GM23248 (cell line): Measurements from ENCODE around the gene SLC35D3. TPM values are rescaled to one million over a fixed set of nuclear protein-coding genes. Genes with fewer than 3 reads are reported as not detected.
A peak's percentile ranks its signal among the peaks of the same experiment; 100 is the strongest.
"Not testable (repeated sequence)": the region's sequence is repeated elsewhere in the genome, so short reads cannot be mapped to it uniquely, and the experiment has no call there.

ENCODE experiments used
- DNase-seq: peaks from one replicate; pipeline ENCODE4 v3.0.0-alpha.2; 2015
- H2AFZ ChIP-seq: fragments of 200-600 bp; sonication (generic); 2 replicates; pipeline ENCODE4 v1.6.1; 2016; ENCODE audit warnings: antibody characterized with exemption
- H3F3A ChIP-seq: fragments of 200-600 bp; sonication (generic); 2 replicates; pipeline ENCODE4 v1.6.1; 2016; ENCODE audit warnings: mild to moderate bottlenecking, antibody characterized with exemption, mixed run types; ENCODE audit not compliant: insufficient read depth
- H3K27ac ChIP-seq: fragments of 200-600 bp; sonication (generic); 2 replicates; pipeline ENCODE4 v1.5.1; 2016; ENCODE audit warnings: mild to moderate bottlenecking
- H3K27me3 ChIP-seq: fragments of 200-600 bp; sonication (generic); replicated peaks from 2 replicates; pipeline ENCODE4 v1.6.1; 2016; ENCODE audit warnings: mild to moderate bottlenecking; ENCODE audit not compliant: insufficient read depth
- H3K36me3 ChIP-seq: fragments of 200-600 bp; sonication (generic); 2 replicates; pipeline ENCODE4 v1.6.1; 2016; ENCODE audit warnings: low read depth, mild to moderate bottlenecking
- H3K4me1 ChIP-seq: fragments of 200-600 bp; sonication (generic); 2 replicates; pipeline ENCODE4 v1.6.1; 2016; ENCODE audit warnings: mild to moderate bottlenecking; ENCODE audit not compliant: insufficient read depth
- H3K4me2 ChIP-seq: fragments of 200-600 bp; sonication (generic); one replicate; pipeline ENCODE4 v1.6.1; 2016; ENCODE audit warnings: mild to moderate bottlenecking; ENCODE audit not compliant: unreplicated experiment
- H3K4me3 ChIP-seq: fragments of 200-600 bp; sonication (generic); 2 replicates; pipeline ENCODE4 v1.5.1; 2016; ENCODE audit warnings: mild to moderate bottlenecking
- H3K79me2 ChIP-seq: fragments of 200-600 bp; sonication (generic); 2 replicates; pipeline ENCODE4 v1.6.1; 2016; ENCODE audit warnings: mild to moderate bottlenecking; ENCODE audit not compliant: insufficient read depth
- H3K9ac ChIP-seq: fragments of 200-600 bp; sonication (generic); 2 replicates; pipeline ENCODE4 v1.6.1; 2016; ENCODE audit warnings: mild to moderate bottlenecking
- H3K9me2 ChIP-seq: fragments of 200-600 bp; sonication (generic); 2 replicates; pipeline ENCODE4 v1.6.1; 2016; ENCODE audit warnings: mixed run types, mild to moderate bottlenecking, moderate library complexity; ENCODE audit not compliant: insufficient read depth
- H3K9me3 ChIP-seq: fragments of 200-600 bp; sonication (generic); one replicate; pipeline ENCODE4 v1.6.1; 2017; ENCODE audit warnings: low read depth
- H4K20me1 ChIP-seq: fragments of 200-600 bp; sonication (generic); 2 replicates; pipeline ENCODE4 v1.6.0; 2016; ENCODE audit not compliant: insufficient read depth
- EZH2 ChIP-seq: fragments of 200-600 bp; sonication (generic); IDR thresholded peaks from 2 replicates; pipeline ENCODE4 v1.6.1; 2018; ENCODE audit warnings: antibody characterized with exemption, mild to moderate bottlenecking; ENCODE audit not compliant: insufficient read depth, poor library complexity, severe bottlenecking
- EZH2phosphoT487 ChIP-seq: fragments of 200-600 bp; sonication (generic); IDR thresholded peaks from 2 replicates; pipeline ENCODE4 v1.6.1; 2018; ENCODE audit warnings: antibody characterized with exemption, moderate library complexity, mild to moderate bottlenecking, low read depth; ENCODE audit not compliant: insufficient read depth
- WGBS, 2 experiments: methylation state at CpG; one replicate each; pipeline ENCODE4 v1.1.6; 2015 to 2017; ENCODE audit warnings: low lambda C conversion rate in 2 of 2, low coverage in 1 of 2; ENCODE audit errors: missing lambda C conversion rate in 2 of 2; 5-methylcytosine and 5-hydroxymethylcytosine counted together
- in situ Hi-C: fragments of 300-500 bp; cut with MboI; formaldehyde crosslinking; loops from 2 replicates; pipeline ENCODE4 v1.15.0; 2020
- polyA plus RNA-seq: library from polyadenylated mRNA; unstranded; fragments of >200 nt; fragmentation: Nextera tagmentation; extraction: Ambion mirVana; gene quantifications from 2 replicates; pipeline ENCODE4 v1.2.1, GENCODE V29; 2016
- total RNA-seq: library from RNA; depleted of rRNA; stranded (reverse); fragments of >200 nt; shearing (Covaris generic); gene quantifications from 2 replicates; pipeline ENCODE4 v1.2.3, GENCODE V29; 2014; rRNA removed

Gene SLC35D3, protein sequence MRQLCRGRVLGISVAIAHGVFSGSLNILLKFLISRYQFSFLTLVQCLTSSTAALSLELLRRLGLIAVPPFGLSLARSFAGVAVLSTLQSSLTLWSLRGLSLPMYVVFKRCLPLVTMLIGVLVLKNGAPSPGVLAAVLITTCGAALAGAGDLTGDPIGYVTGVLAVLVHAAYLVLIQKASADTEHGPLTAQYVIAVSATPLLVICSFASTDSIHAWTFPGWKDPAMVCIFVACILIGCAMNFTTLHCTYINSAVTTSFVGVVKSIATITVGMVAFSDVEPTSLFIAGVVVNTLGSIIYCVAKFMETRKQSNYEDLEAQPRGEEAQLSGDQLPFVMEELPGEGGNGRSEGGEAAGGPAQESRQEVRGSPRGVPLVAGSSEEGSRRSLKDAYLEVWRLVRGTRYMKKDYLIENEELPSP
- total RNA-seq (not detected in 2 replicates), polyA plus RNA-seq (not detected in 2 replicates)

DNA sequence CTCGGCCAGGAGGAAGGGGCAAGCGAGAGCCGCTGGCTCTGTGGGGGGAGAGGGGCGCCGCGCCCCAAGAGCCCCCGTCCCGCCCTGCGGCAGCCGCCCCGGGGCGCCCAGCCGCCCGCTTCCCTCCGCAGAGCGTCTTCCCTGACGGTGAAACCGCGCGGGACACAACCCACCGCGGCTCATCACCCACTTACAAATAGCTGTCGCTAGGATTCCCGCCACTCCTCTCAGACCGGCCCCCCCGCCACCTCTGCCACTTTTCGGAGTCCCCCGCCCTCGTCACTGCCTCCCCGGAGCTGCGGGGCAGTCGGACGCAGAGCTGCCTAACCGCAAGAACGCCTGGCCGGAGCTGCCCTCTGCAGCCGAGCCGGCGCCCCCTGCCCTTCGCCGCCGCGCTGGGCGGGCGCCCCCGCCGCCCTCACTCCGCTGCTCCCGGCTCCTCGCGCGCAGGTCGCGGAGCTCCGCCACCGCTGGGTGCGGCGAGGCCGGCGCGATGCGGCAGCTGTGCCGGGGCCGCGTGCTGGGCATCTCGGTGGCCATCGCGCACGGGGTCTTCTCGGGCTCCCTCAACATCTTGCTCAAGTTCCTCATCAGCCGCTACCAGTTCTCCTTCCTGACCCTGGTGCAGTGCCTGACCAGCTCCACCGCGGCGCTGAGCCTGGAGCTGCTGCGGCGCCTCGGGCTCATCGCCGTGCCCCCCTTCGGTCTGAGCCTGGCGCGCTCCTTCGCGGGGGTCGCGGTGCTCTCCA lies at the start of gene SLC35D3:
TSS of gene SLC35D3 (plus strand) at position 366 of the 749 bp plus-strand sequence. CDS start at position 494, 128 bp downstream.
- H3K9ac ChIP-seq, result no peak within 1 kb of the TSS
- H3K4me1 ChIP-seq, result no peaks in the 10 kb centered on the region
- 3 to 5% methylated on average over 60 to 61 of the region's 86 CpGs for WGBS, 2 experiments
- in situ Hi-C loops, result no loop called here
- no peaks in the 10 kb centered on the region for H4K20me1 ChIP-seq
- peak; percentile 46 for DNase-seq
- H3K79me2 ChIP-seq, result no peaks in the 10 kb centered on the region
- peak within 1 kb of the TSS; percentile 65 for H2AFZ ChIP-seq
- H3K27ac ChIP-seq, result no peak within 1 kb of the TSS
- H3K36me3 ChIP-seq, result no peaks in the 10 kb centered on the region
- H3K4me3 ChIP-seq, result peak within 1 kb of the TSS; percentile 57
- H3F3A ChIP-seq, result 0 out of 2 replicates have a peak, but pooled peaks cover 5% of the 10 kb centered on the region
- no peak for TF ChIP-seq EZH2
- TF ChIP-seq EZH2phosphoT487, result peak; percentile 52; the same call in 1 of the 2 replicates
- H3K4me2 ChIP-seq, result peak within 1 kb of the TSS; percentile 67
- H3K9me2 ChIP-seq, result no peaks in the 10 kb centered on the region
- H3K9me3 ChIP-seq, result no peaks in the 10 kb centered on the region
- peaks cover 56% of the 10 kb centered on the region for H3K27me3 ChIP-seq

DNA sequence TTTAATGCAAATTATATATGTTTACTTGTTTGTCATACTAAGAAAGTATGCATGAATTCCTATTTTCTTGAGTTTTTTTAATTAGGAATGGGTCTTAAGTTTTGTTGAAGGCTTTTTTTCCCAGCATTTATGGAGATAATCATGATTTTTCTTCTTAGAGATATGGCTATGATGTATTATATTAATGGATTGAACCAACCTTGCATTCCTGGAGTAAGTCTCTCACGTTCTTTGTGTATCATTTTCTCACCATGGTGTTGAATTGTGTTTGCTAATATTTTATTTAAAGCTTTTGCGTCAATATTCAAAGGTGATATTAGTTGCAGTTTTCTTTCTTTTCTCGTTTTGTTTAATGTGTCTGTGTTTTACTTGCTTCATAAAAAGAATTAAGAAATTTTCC lies 48.4 kb upstream of the SLC35D3 start:
- in situ Hi-C loops, result no loop called here
- Histone ChIP-seq H3K9ac (no peak overlapping the region), H3K4me3 (no peak overlapping the region), H3K79me2 (no peaks in the 10 kb centered on the region), H3K27ac (no peak overlapping the region), H2AFZ (no peak overlapping the region), H3K9me2 (no peaks in the 10 kb centered on the region), H3K27me3 (no peaks in the 10 kb centered on the region), H3K4me2 (no peak overlapping the region), H3F3A (no peaks in the 10 kb centered on the region), H3K36me3 (peaks cover 17% of the 10 kb centered on the region), H3K9me3 (no peaks in the 10 kb centered on the region), H3K4me1 (no peaks in the 10 kb centered on the region), H4K20me1 (no peaks in the 10 kb centered on the region)
- DNase-seq, result peak; percentile 43
- TF ChIP-seq EZH2phosphoT487 (no peak), EZH2 (no peak)
- WGBS, 2 experiments, result 79 to 90% methylated on average over 3 of the region's 3 CpGs

DNA sequence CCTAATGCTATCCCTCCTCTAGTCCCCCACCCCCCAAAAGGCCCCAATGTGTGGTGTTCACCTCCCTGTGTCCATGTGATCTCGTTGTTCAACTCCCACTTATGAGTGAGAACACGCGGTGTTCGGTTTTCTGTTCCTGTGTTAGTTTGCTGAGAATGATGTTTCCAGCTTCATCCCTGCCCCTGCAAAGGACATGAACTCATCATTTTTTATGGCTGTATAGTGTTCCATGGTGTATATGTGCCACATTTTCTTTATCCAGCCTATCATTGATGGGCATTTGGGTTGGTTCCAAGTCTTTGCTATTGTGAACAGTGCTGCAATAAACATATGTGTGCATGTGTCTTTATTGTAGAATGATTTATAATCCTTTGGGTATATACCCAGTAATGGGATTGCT lies 45.6 kb upstream of the SLC35D3 start:
- H3K9ac ChIP-seq, DNase-seq, H4K20me1 ChIP-seq, H3K79me2 ChIP-seq, H3K27me3 ChIP-seq, H3K9me3 ChIP-seq, H2AFZ ChIP-seq, H3K4me1 ChIP-seq, H3K9me2 ChIP-seq, H3K4me3 ChIP-seq, H3K27ac ChIP-seq, H3F3A ChIP-seq, H3K4me2 ChIP-seq, in situ Hi-C loops: not testable (repeated sequence)
- peaks cover 17% of the 10 kb centered on the region for H3K36me3 ChIP-seq
- 97 to 98% methylated on average over 4 of the region's 4 CpGs for WGBS, 2 experiments

DNA sequence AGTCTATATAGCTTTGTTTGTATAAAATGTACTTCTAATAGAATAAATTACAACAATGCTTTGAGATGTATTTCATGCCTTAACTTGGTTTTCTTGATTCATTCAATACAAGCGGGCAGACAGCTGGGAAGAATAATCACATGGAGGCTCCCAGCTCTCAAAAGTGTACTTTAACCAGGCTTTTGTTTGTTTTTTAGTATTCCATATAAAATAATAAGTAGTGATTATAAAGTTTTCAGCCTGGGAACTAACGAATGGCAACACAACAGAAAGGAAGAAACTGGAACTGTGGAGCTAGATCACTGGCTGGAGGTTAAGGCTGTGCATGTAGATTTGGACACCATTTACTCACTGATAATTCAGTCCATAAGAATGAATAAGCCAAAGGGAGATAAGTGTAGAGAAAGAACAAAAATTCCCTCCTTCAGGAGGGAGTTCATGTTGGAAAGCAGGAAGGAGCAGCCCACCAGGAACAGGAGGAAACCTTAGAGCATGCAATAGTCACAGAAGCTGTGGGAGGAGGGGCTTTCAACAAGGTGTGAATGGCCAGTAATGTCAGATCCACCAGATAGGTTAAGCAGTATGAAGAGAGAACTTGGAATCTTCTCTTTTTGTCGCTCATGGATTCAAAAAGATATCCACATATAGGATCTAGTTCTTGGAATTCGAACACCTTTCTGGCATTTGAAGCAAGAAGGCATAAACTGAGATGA lies 41.2 kb upstream of the SLC35D3 start:
- no peak overlapping the region for H2AFZ ChIP-seq
- DNase-seq, result no peak
- H3K79me2 ChIP-seq, result no peaks in the 10 kb centered on the region
- H3F3A ChIP-seq, result no peaks in the 10 kb centered on the region
- no peak overlapping the region for H3K4me3 ChIP-seq
- TF ChIP-seq EZH2 (no peak), EZH2phosphoT487 (no peak)
- WGBS, 2 experiments, result 76 to 78% methylated on average over 4 of the region's 4 CpGs
- no peaks in the 10 kb centered on the region for H3K36me3 ChIP-seq
- H3K27me3 ChIP-seq, result no peaks in the 10 kb centered on the region
- H3K9me3 ChIP-seq, result no peaks in the 10 kb centered on the region
- H4K20me1 ChIP-seq, result no peaks in the 10 kb centered on the region
- no peaks in the 10 kb centered on the region for H3K4me1 ChIP-seq
- H3K9ac ChIP-seq, result no peak overlapping the region
- no peaks in the 10 kb centered on the region for H3K9me2 ChIP-seq
- in situ Hi-C loops, result no loop called here
- H3K4me2 ChIP-seq, result no peak overlapping the region
- no peak overlapping the region for H3K27ac ChIP-seq
